ENCODE measurements around the gene M1AP.

The M1AP gene

GRCh38 chr2:74525717-74526648 is 122.1 kb downstream of the M1AP start, which contains the start of gene DQX1:
DQX1 (minus strand) TSS chr2:74526231; CDS start chr2:74525729, 502 bp downstream.
- DNase-seq = no peak

GRCh38 chr2:74524955-74525716 is 123.0 kb downstream of the M1AP start:
- DNase-seq = no peak

More at GRCh38 chr2:74525717-74526648, 122.1 kb downstream of the M1AP start, which contains the start of gene DQX1:
- H3K36me3 ChIP-seq = peaks cover 26% of the 10 kb centered on the region
- no peak within 1 kb of the TSS for H3K4me3 ChIP-seq (ENCODE audit: low read depth, low read length)
- no peaks in the 10 kb centered on the region for H3K27me3 ChIP-seq
- TF ChIP-seq CTCF (IDR thresholded peaks at IDR 0.05; ENCODE audit: low read depth, low read length) = no peak
- H3K9me3 ChIP-seq = no peaks in the 10 kb centered on the region
- no peaks in the 10 kb centered on the region for H3K4me1 ChIP-seq

GRCh38 chr2:74524005-74524404 is 124.1 kb downstream of the M1AP start:
- no peak for DNase-seq
- Histone ChIP-seq H3K27me3 (no peaks in the 10 kb centered on the region), H3K36me3 (peaks cover 36% of the 10 kb centered on the region), H3K9me3 (no peaks in the 10 kb centered on the region), H3K4me1 (no peaks in the 10 kb centered on the region), H3K4me3 (ENCODE audit: low read depth, low read length) (no peak overlapping the region)
- no peak for TF ChIP-seq CTCF (IDR thresholded peaks at IDR 0.05; ENCODE audit: low read depth, low read length)

More at GRCh38 chr2:74524955-74525716, 123.0 kb downstream of the M1AP start:
- Histone ChIP-seq H3K4me1 (no peaks in the 10 kb centered on the region), H3K27me3 (no peaks in the 10 kb centered on the region), H3K9me3 (no peaks in the 10 kb centered on the region), H3K4me3 (ENCODE audit: low read depth, low read length) (no peak overlapping the region), H3K36me3 (peaks cover 26% of the 10 kb centered on the region)
- no peak for TF ChIP-seq CTCF (IDR thresholded peaks at IDR 0.05; ENCODE audit: low read depth, low read length)

- no peaks in the 10 kb centered on the region; the same call in 1 of the 2 replicates for H3K4me1 ChIP-seq
- no peak overlapping the region for H3K4me3 ChIP-seq (ENCODE audit: low read depth, low read length)
- H3K36me3 ChIP-seq = peaks cover 46% of the 10 kb centered on the region
- no peaks in the 10 kb centered on the region for H3K9me3 ChIP-seq
- DNase-seq = no peak
- TF ChIP-seq CTCF (IDR thresholded peaks at IDR 0.05; ENCODE audit: low read depth, low read length) = no peak
- no peaks in the 10 kb centered on the region for H3K27me3 ChIP-seq
Measured at GRCh38 chr2:74522516-74522915, 125.6 kb downstream of the M1AP start.

- H3K36me3 ChIP-seq = peaks cover 54% of the 10 kb centered on the region
- TF ChIP-seq CTCF (IDR thresholded peaks at IDR 0.05; ENCODE audit: low read depth, low read length) = no peak
- DNase-seq = no peak
- no peaks in the 10 kb centered on the region; the same call in 1 of the 2 replicates for H3K9me3 ChIP-seq
- no peak overlapping the region; the same call in 1 of the 2 replicates for H3K4me3 ChIP-seq (ENCODE audit: low read depth, low read length)
- H3K27me3 ChIP-seq = no peaks in the 10 kb centered on the region
- peaks cover 4% of the 10 kb centered on the region for H3K4me1 ChIP-seq
Measured at GRCh38 chr2:74516650-74517049, 131.5 kb downstream of the M1AP start.

All from BE2C (cell line).